A549 (cell line): Measurements from ENCODE around the gene RPP25L. TPM values are rescaled to one million over a fixed set of nuclear protein-coding genes. Genes with fewer than 3 reads are reported as not detected.

Source experiments
- ATAC-seq, 2 experiments: fragments of 200-7000 bp in 1 of 2; fragments of >200 bp in 1 of 2; cut with Nextera tagmentation in 1 of 2; cut with Tn5 transposase in 1 of 2; 3 replicates each; pipeline versions ENCODE4 v1.8.0 to v1.9.1; 2018 to 2020; ENCODE audit warnings: mild to moderate bottlenecking in 1 of 2, moderate library complexity in 1 of 2
- CTCF ChIA-PET: fragments of 300-600 bp; sonication (Branson Sonifier 250); formaldehyde crosslinking; extraction: SDS; loops from one replicate; lab custom pipeline; 2021; ENCODE audit warnings: antibody characterized with exemption, inconsistent platforms; lab: Yijun Ruan, JAX
- POLR2A ChIA-PET: fragments of 350-600 bp; formaldehyde crosslinking; extraction: SDS; loops from one replicate; lab custom pipeline; 2021; ENCODE audit warnings: antibody characterized with exemption, inconsistent platforms; lab: Yijun Ruan, JAX
- DNase-seq, 2 experiments: peaks; one replicate each; pipeline versions ENCODE4 v3.0.0 to v3.0.0-alpha.2; 2011 to 2016; ENCODE audit warnings: low read depth in 1 of 2, low spot score in 1 of 2
- FAIRE-seq: peaks from 2 replicates; lab custom pipeline; 2011; peaks lifted over from hg19 to GRCh38; lab: Jason Lieb, UNC
- H3K27ac ChIP-seq, 2 experiments: fragments of >200 bp; sonication (Bioruptor Twin); formaldehyde crosslinking; 3 replicates each; pipeline ENCODE4 v1.5.1; 2016 to 2017
- H3K4me1 ChIP-seq: fragments of >200 bp; sonication (Bioruptor Twin); formaldehyde crosslinking; 3 replicates; pipeline ENCODE4 v1.6.1; 2016
- H3K4me2 ChIP-seq: fragments of >200 bp; sonication (Bioruptor Twin); formaldehyde crosslinking; 3 replicates; pipeline ENCODE4 v1.6.1; 2016
- H3K4me3 ChIP-seq: fragments of >200 bp; sonication (Bioruptor Twin); formaldehyde crosslinking; 3 replicates; pipeline ENCODE4 v1.5.1; 2016
- H3K9me3 ChIP-seq: fragments of >200 bp; sonication (Bioruptor Twin); formaldehyde crosslinking; 3 replicates; pipeline ENCODE4 v1.6.1; 2016
- BHLHE40 ChIP-seq: IDR thresholded peaks from 2 replicates; pipeline ENCODE4 v1.6.1; 2012; ENCODE audit warnings: low read depth, low read length, inconsistent platforms
- CBX2 ChIP-seq: fragments of 200-600 bp; sonication (generic); IDR thresholded peaks from 2 replicates; pipeline ENCODE4 v1.6.1; 2016; ENCODE audit warnings: low read depth, mild to moderate bottlenecking, borderline replicate concordance
- CBX8 ChIP-seq: fragments of 200-600 bp; sonication (generic); IDR thresholded peaks from 2 replicates; pipeline ENCODE4 v1.6.1; 2016
- CHD4 ChIP-seq: fragments of 200-600 bp; sonication (generic); IDR thresholded peaks from 2 replicates; pipeline ENCODE4 v1.6.1; 2016; ENCODE audit warnings: antibody characterized with exemption, mild to moderate bottlenecking, borderline replicate concordance
- CTCF ChIP-seq: fragments of >200 bp; sonication (Bioruptor Twin); formaldehyde crosslinking; IDR thresholded peaks from 3 replicates; pipeline ENCODE4 v1.5.1; 2016
- EP300 ChIP-seq, 2 experiments: fragments of >200 bp; sonication (Bioruptor Twin); formaldehyde crosslinking; IDR thresholded peaks; 2 replicates in 1 of 2; 3 replicates in 1 of 2; pipeline ENCODE4 v1.6.1; 2016 to 2017
- ESRRA ChIP-seq: fragments of 150-350 bp; IDR thresholded peaks from 2 replicates; pipeline ENCODE4 v1.6.1; 2014; ENCODE audit warnings: mild to moderate bottlenecking, low read length, borderline replicate concordance
- FOSB ChIP-seq: fragments of 250-450 bp; sonication (Bioruptor Pico); IDR thresholded peaks from 2 replicates; pipeline ENCODE4 v1.5.0; 2020; ENCODE audit warnings: mild to moderate bottlenecking, moderate library complexity
- FOSL2 ChIP-seq, 2 experiments: fragments of 450-650 bp in 1 of 2; fragments of >200 bp in 1 of 2; sonication (Bioruptor Twin) in 1 of 2; formaldehyde crosslinking; IDR thresholded peaks; 2 replicates each; pipeline versions ENCODE4 v1.5.0 to v1.6.1; 2016 to 2020; ENCODE audit warnings: mild to moderate bottlenecking in 1 of 2, moderate library complexity in 1 of 2
- FOXS1 ChIP-seq: fragments of 250-450 bp; sonication (Bioruptor Pico); IDR thresholded peaks from 2 replicates; pipeline ENCODE4 v1.5.0; 2020; ENCODE audit warnings: mild to moderate bottlenecking, moderate library complexity
- GATA3 ChIP-seq: IDR thresholded peaks from 2 replicates; pipeline ENCODE4 v1.6.1; 2012; ENCODE audit warnings: borderline replicate concordance
- HEYL ChIP-seq: fragments of 250-450 bp; sonication (Bioruptor Pico); IDR thresholded peaks from 2 replicates; pipeline ENCODE4 v1.8.0; 2021; ENCODE audit warnings: mild to moderate bottlenecking, moderate library complexity
- HMGXB4 ChIP-seq: fragments of 250-450 bp; sonication (Bioruptor Pico); IDR thresholded peaks from 2 replicates; pipeline ENCODE4 v1.5.0; 2021; ENCODE audit warnings: mild to moderate bottlenecking, moderate library complexity, borderline replicate concordance
- HOXB5 ChIP-seq: fragments of 250-450 bp; sonication (Bioruptor Pico); IDR thresholded peaks from 2 replicates; pipeline ENCODE4 v1.5.0; 2020; ENCODE audit warnings: mild to moderate bottlenecking, moderate library complexity
- JUN ChIP-seq, 2 experiments: fragments of >200 bp; sonication (Bioruptor Twin); formaldehyde crosslinking; IDR thresholded peaks; 2 replicates in 1 of 2; 3 replicates in 1 of 2; pipeline ENCODE4 v1.6.1; 2016 to 2017
- JUNB ChIP-seq: fragments of >200 bp; sonication (Bioruptor Twin); formaldehyde crosslinking; IDR thresholded peaks from 2 replicates; pipeline ENCODE4 v1.6.1; 2016
- KDM5A ChIP-seq: fragments of 200-600 bp; sonication (generic); IDR thresholded peaks from 2 replicates; pipeline ENCODE4 v1.6.1; 2016; ENCODE audit warnings: antibody characterized with exemption, mild to moderate bottlenecking
- MAX ChIP-seq: IDR thresholded peaks from 2 replicates; pipeline ENCODE4 v1.6.1; 2012
- MAZ ChIP-seq: fragments of 150-350 bp; IDR thresholded peaks from 2 replicates; pipeline ENCODE4 v1.6.1; 2014; ENCODE audit warnings: antibody characterized with exemption, low read depth, low read length, borderline replicate concordance
- NR3C1 ChIP-seq: fragments of >200 bp; sonication (Bioruptor Twin); formaldehyde crosslinking; IDR thresholded peaks from 3 replicates; pipeline ENCODE4 v1.6.1; 2017
- RNF2 ChIP-seq: fragments of 200-600 bp; sonication (generic); IDR thresholded peaks from 2 replicates; pipeline ENCODE4 v1.6.1; 2016; ENCODE audit warnings: low read depth, mild to moderate bottlenecking, antibody characterized with exemption, moderate library complexity, borderline replicate concordance
- SREBF2 ChIP-seq: fragments of 450-650 bp; IDR thresholded peaks from 2 replicates; pipeline ENCODE4 v1.6.1; 2014; ENCODE audit warnings: mild to moderate bottlenecking, moderate library complexity
- TFCP2L1 ChIP-seq: fragments of 250-450 bp; sonication (Bioruptor Pico); IDR thresholded peaks from 2 replicates; pipeline ENCODE4 v1.5.0; 2021; ENCODE audit warnings: mild to moderate bottlenecking
- TP53 ChIP-seq: fragments of 250-450 bp; sonication (Bioruptor Pico); IDR thresholded peaks from 2 replicates; pipeline ENCODE4 v1.5.0; 2021; ENCODE audit warnings: mild to moderate bottlenecking, moderate library complexity
- ZFP36 ChIP-seq: fragments of 450-650 bp; IDR thresholded peaks from 2 replicates; pipeline ENCODE4 v1.6.1; 2014; ENCODE audit warnings: borderline replicate concordance; ENCODE audit not compliant: partially characterized antibody
- ZNF302 ChIP-seq: fragments of 250-450 bp; sonication (Bioruptor Pico); IDR thresholded peaks from 2 replicates; pipeline ENCODE4 v1.9.0; 2021; ENCODE audit warnings: inconsistent platforms, mild to moderate bottlenecking, moderate library complexity
- WGBS: methylation state at CpG from one replicate; pipeline ENCODE4 v1.1.6; 2017; ENCODE audit errors: missing lambda C conversion rate; 5-methylcytosine and 5-hydroxymethylcytosine counted together
- polyA plus RNA-seq, 4 experiments: library from polyadenylated mRNA; depleted of rRNA in 3 of 4; stranded (reverse); fragments of >200 nt; fragmentation: RNase III in 1 of 4; extraction: RNeasy Plus Mini Kit Qiagen cat#74134 plus additional on column Dnase treatment in 1 of 4; gene quantifications; 2 replicates in 3 of 4; 3 replicates in 1 of 4; pipeline ENCODE4 v1.2.3, GENCODE V29; 2011 to 2017
- TF ChIP-seq, protein P1 (sequence below): fragments of 200-600 bp; sonication (generic); IDR thresholded peaks from 2 replicates; pipeline ENCODE4 v1.6.1; 2016; ENCODE audit warnings: antibody characterized with exemption, mild to moderate bottlenecking, moderate library complexity
- TF ChIP-seq, protein P2 (sequence below): fragments of 250-450 bp; sonication (Bioruptor Pico); IDR thresholded peaks from 2 replicates; pipeline ENCODE4 v1.5.0; 2020; ENCODE audit warnings: low read depth, mild to moderate bottlenecking, moderate library complexity
- TF ChIP-seq, protein P3 (sequence below): fragments of >200 bp; sonication (Bioruptor Twin); formaldehyde crosslinking; IDR thresholded peaks from 2 replicates; pipeline ENCODE4 v1.6.1; 2016

RPP25L gene
- polyA plus RNA-seq, 2 of the 4 experiments (the other 2 are of a cell fraction), result 40.8 to 41.7 TPM

DNA sequence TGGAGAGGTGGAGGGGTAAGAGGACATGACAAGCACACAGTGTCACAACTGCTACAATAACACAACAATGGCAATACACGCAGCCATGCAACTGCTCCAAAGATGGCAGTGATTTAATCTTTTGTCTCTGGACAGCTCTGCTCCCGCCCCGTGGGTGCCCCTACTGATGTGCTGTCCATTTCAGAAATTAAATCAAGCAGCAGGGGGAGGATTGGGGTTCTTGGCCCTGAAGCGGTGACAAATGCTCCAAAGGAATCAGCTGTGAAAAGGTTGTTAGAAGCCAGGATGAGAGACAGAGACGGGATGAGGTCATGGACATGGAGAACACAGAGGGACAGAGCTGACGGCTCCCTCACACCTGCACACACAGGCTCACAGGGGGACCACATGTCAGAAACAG, 44.9 kb downstream of the RPP25L start (continued):
- TF ChIP-seq, protein P1, sequence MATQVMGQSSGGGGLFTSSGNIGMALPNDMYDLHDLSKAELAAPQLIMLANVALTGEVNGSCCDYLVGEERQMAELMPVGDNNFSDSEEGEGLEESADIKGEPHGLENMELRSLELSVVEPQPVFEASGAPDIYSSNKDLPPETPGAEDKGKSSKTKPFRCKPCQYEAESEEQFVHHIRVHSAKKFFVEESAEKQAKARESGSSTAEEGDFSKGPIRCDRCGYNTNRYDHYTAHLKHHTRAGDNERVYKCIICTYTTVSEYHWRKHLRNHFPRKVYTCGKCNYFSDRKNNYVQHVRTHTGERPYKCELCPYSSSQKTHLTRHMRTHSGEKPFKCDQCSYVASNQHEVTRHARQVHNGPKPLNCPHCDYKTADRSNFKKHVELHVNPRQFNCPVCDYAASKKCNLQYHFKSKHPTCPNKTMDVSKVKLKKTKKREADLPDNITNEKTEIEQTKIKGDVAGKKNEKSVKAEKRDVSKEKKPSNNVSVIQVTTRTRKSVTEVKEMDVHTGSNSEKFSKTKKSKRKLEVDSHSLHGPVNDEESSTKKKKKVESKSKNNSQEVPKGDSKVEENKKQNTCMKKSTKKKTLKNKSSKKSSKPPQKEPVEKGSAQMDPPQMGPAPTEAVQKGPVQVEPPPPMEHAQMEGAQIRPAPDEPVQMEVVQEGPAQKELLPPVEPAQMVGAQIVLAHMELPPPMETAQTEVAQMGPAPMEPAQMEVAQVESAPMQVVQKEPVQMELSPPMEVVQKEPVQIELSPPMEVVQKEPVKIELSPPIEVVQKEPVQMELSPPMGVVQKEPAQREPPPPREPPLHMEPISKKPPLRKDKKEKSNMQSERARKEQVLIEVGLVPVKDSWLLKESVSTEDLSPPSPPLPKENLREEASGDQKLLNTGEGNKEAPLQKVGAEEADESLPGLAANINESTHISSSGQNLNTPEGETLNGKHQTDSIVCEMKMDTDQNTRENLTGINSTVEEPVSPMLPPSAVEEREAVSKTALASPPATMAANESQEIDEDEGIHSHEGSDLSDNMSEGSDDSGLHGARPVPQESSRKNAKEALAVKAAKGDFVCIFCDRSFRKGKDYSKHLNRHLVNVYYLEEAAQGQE, result no peak
- TF ChIP-seq FOXS1 (no peak), ZNF302 (CRISPR knock-in tag) (no peak)

DNA sequence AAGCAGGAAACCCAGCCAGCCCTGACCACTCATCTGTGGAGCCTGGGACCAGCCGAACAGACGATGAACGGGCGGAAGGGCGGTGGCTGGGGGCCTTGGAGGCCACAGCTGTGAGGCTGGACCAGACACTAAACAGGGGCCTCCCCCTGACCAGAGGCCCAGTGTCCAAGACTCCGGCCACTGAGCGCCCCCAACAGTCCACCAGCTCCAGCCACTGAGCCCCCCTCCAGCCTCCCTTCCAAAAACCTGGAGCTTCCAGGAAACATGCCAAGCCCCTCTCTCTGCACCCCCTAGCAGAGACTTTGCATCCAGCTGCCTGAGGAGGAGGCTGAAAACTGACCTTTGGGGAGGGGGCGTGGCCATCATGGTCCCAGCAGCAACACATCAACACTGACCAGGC, 45.6 kb downstream of the RPP25L start:
- H3K9me3 ChIP-seq, result no peaks in the 10 kb centered on the region

DNA sequence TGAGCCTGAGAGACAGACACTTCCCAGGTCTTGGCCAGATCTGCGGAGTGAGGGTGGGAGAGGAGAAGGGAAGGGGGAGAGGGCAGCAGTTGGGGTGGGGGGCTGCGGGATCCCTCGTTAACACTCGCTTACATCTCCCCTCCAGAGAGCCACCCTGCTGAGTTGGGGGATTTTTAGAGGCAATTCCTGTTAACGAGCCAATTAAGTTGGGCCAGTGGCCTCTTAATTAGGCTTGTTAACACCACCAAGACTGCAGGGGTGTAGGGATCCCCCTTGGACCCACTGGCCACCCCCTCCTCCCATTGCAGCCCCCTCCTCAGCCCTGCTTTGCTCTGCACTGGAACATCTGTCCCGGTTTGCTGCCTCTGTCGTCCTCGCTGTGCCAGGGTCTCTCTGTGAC, 46.0 kb downstream of the RPP25L start:
- H3K4me1 ChIP-seq, result no peaks in the 10 kb centered on the region
- POLR2A ChIA-PET, result no interaction called here
- H3K4me3 ChIP-seq, result no peak overlapping the region
- H3K27ac ChIP-seq, result no peak overlapping the region
- no peak for ATAC-seq
- FAIRE-seq, result no peak
- CTCF ChIA-PET, result interaction anchor here (1.0 to 6.6 kb wide), 6 partner anchors 10 to 162 kb away, joined by 3 to 59 read pairs (median 4); no protein-coding TSS in a partner anchor
- H3K4me2 ChIP-seq, result no peak overlapping the region
- no peaks in the 10 kb centered on the region for H3K9me3 ChIP-seq
- 68% methylated on average over 8 of the region's 8 CpGs for WGBS
- DNase-seq, result no peak
- no peak for TF ChIP-seq FOXS1
- TF ChIP-seq RNF2, result no peak
- TF ChIP-seq, protein P2, sequence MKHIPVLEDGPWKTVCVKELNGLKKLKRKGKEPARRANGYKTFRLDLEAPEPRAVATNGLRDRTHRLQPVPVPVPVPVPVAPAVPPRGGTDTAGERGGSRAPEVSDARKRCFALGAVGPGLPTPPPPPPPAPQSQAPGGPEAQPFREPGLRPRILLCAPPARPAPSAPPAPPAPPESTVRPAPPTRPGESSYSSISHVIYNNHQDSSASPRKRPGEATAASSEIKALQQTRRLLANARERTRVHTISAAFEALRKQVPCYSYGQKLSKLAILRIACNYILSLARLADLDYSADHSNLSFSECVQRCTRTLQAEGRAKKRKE (CRISPR knock-in tag), result no peak
- TF ChIP-seq MAX, result no peak
- TF ChIP-seq CTCF, result no peak
- TF ChIP-seq ESRRA, result no peak
- no peak for TF ChIP-seq FOSB
- TF ChIP-seq CBX2, result no peak
- no peak for TF ChIP-seq CBX8
- TF ChIP-seq, protein P3, sequence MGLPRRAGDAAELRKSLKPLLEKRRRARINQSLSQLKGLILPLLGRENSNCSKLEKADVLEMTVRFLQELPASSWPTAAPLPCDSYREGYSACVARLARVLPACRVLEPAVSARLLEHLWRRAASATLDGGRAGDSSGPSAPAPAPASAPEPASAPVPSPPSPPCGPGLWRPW, result no peak
- no peak for TF ChIP-seq FOSL2 (IDR thresholded peaks at IDR 0.05)
- no peak for TF ChIP-seq FOSL2 (CRISPR knock-in tag; IDR thresholded peaks at IDR 0.05)
- no peak for TF ChIP-seq BHLHE40
- TF ChIP-seq JUNB, result no peak
- no peak for TF ChIP-seq EP300 (IDR thresholded peaks at IDR 0.05)
- no peak for TF ChIP-seq JUN (IDR thresholded peaks at IDR 0.05)
- no peak for TF ChIP-seq KDM5A
- TF ChIP-seq NR3C1, result no peak
- no peak for TF ChIP-seq MAZ

More for the DNA sequence above, 45.6 kb downstream of the RPP25L start:
- ChIA-PET CTCF (interaction anchor here (1.0 to 6.6 kb wide), 5 partner anchors 9 to 162 kb away, joined by 3 to 59 read pairs (median 4); no protein-coding TSS in a partner anchor), POLR2A (no interaction called here)
- Histone ChIP-seq H3K4me3 (no peak overlapping the region), H3K4me2 (no peak overlapping the region), H3K4me1 (peaks cover 2% of the 10 kb centered on the region), H3K27ac (no peak overlapping the region)
- no peak for DNase-seq
- ATAC-seq, result no peak
- no peak for FAIRE-seq
- 83% methylated on average over 8 of the region's 8 CpGs for WGBS
- no peak for TF ChIP-seq ZFP36
- no peak for TF ChIP-seq HOXB5 (CRISPR knock-in tag)
- TF ChIP-seq TP53 (CRISPR knock-in tag), result no peak
- no peak for TF ChIP-seq TFCP2L1 (CRISPR knock-in tag)
- TF ChIP-seq FOSB, result no peak
- no peak for TF ChIP-seq HEYL
- no peak for TF ChIP-seq HMGXB4 (CRISPR knock-in tag)
- no peak for TF ChIP-seq EP300 (IDR thresholded peaks at IDR 0.05)
- no peak for TF ChIP-seq SREBF2
- no peak for TF ChIP-seq GATA3
- TF ChIP-seq CHD4, result no peak
